HG02973 (cell line): Measurements from ENCODE around the gene TTC17.
"Not testable (repeated sequence)": the region's sequence is repeated elsewhere in the genome, so short reads cannot be mapped to it uniquely, and the experiment has no call there.

ENCODE experiments used
- ATAC-seq: cut with Tn5 transposase; IDR thresholded peaks from one replicate; pipeline ENCODE4 v1.9.1; 2021; ENCODE audit warnings: moderate library complexity; ENCODE audit not compliant: unreplicated experiment

Gene TTC17

DNA sequence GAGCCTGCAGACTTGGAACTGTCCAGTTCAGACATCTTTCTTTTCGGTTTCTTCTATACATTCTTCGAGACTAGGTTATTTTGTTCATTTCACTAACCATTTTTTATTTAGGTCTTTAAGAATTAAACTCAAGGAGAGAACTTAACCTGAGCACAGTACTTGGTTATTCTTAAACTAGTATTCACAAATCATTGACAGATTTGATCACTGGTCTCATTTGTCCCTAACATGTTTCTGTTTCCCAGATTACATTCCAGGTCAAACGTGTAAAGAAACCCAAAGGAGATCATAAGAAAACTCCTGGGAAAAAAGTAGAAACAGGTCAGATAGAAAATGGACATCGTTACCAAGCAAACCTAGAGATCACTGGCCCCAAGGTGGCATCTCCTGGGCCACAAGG lies 85.1 kb downstream of the TTC17 start:
- no peak for ATAC-seq

DNA sequence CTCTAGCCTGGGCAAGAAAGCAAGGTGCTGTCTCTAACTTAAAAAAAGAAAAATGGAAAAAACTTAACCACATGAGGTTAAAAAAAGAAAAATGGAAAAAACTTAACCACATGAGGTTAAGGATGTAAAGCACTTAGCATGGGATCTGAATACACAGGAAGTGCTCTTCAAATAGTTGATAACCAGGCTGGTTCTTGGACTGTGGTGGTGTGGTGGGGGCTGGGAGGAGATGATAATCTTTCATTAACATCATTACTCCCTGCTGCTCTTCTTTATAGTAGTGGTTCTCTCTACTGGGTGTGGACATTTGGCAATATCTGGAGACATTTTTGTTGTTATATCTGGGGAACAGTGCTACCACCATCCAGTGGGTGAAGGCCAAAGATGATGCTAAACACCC lies 88.4 kb downstream of the TTC17 start:
- no peak for ATAC-seq

DNA sequence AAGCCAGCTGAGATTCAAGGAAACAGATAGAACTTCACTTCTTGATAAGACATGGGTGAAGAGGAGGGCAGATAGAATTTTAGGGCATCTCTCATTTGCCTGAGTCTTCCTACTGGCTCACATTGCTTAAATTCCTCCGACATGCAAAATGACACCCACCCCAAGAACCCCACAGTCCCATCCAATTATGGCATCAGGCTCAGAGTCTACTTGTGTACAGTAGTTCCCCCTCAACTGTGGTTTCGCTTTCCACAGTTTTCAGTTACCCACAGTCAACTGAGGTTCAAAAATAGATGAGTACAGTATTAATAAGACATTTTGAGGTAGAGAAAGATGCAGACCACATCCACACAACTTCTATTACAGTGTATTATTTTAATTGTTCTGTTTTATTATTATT lies 99.8 kb downstream of the TTC17 start:
- no peak for ATAC-seq

DNA sequence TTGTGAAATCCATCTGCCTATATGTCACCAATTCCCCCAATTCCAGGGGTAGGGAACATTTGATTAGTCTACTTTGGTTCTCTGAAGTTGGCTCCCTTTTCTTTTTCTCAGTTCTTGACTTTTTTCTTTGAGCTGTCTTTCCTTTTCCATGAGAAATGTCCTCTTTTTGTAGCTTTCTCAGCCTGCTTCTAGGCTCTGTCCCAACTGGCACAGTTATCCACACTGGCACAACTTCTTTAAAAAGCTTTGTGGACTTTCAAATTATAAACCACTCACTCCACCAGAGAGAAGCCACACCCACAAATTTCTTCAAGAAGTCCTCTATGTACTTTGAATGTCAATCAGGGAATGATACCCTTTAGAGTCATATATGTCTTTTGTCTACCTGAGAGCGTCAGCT lies 100.5 kb downstream of the TTC17 start:
- ATAC-seq: no peak

DNA sequence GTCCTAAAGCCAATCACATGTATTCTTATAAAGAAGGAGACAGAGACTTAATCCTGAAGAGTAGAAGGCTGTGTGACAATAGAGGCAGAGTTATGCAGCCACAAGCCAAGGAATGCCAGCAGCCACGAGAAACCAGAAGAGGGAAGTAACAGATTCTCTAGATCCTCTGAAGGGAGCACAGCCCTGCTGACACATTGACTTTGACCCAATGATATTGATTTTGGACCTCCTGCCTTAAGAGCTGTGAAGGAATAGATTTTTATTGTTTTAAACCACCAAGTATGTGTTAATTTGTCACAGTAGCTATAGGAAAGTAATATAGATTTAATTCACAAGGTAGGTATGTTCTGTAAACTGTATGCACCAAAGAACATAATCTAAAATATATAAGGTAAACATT lies 103.6 kb downstream of the TTC17 start:
- no peak for ATAC-seq

DNA sequence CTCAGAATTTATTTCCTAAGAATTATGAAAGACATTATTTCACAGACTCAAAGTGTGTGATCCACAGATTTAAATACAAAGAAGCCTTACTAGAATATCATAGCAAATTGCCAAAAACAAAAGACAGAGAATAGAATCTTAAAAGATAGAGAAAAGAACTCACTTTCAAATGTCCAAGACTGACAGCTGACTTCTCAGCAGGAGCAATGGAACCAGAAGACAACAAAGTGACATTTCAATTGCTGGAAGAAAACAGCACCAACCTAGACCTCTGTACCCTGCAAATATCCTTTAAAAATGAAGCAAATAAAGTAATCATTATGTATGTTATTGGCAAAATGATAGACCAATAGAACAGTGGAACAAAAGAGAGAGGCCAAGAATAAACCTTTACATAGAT lies 109.2 kb downstream of the TTC17 start:
- no peak for ATAC-seq

DNA sequence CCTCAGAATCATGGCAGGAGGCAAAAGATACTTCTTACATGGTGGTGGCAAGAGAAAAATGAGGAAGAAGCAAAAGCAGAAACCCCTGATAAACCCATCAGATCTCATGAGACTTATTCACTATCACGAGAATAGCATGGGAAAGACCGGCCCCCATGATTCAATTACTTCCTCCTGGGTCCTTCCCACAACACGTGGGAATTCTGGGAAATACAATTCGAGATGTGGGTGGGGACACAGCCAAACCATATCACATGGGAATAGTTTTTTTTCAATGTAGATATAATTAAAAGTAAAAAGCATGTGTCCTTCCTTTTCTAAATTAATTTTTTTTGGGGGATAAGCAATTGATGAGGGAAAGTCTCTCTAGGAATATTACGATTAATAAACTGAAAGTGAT lies 118.8 kb downstream of the TTC17 start:
- ATAC-seq: not testable (repeated sequence)

DNA sequence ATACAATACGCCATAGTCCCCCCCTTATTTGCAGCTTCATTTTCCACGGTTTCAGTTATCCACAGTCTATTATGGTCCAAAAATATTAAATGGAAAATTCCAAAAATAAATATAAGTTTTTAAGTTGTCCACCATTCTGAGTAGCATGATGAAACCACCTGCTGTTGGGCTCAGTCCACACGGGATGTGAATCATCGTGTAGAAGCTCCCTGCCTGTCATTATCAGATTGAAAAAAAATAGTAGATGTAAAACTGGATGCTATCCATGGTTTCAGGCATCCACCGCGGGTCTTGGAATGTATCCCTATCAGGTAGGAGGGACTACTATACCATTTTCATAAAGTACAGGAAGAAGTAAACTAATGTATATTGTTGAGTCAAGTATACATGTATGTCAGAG lies 127.4 kb downstream of the TTC17 start:
- no peak for ATAC-seq

DNA sequence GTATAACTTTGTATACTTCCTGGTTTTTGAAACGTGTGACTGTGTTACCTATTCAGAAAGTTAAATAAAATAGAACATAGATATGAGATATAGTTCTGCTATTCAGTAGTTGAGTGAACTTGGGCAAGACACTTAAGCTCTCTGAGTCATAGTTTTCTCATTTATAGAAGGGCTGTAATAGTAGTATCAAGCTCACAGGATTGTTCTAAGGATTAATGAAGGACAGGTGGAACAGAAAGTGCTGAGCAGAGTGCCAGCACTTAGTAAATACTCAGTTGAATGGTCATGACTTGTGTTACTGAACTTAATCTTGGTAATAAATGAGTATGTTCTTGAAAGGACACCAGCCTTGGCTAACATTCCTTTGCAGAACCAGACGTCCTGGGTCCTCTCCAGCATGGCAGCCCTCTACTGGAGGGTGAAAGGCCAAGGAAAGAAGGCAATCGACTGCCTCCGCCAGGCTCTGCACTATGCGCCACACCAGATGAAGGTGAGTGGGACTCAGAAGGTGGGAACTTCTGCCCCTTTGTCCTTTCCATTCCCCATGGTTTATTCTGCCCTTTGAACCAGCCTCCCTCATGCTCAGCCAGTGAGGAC lies 131.2 kb downstream of the TTC17 start:
- no peak for ATAC-seq

DNA sequence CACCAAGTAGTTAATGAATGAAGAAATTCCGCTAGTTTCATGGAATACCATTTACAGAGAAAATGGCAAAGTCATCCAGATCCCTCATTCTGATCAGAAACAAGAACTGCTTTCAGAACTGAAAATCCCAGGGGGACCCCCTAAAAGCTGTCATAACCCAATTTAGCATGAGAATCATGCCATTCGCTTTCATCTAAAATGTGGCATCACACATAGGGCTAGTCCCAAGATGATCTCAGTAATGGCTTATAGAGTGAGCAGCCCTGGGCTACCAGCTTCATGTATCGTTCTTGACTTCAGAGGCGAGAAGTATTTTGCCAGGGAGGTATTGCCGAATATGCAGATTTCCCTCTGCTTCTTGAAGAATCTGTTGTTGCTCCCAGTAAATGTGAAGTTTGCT lies 134.0 kb downstream of the TTC17 start:
- ATAC-seq: no peak

DNA sequence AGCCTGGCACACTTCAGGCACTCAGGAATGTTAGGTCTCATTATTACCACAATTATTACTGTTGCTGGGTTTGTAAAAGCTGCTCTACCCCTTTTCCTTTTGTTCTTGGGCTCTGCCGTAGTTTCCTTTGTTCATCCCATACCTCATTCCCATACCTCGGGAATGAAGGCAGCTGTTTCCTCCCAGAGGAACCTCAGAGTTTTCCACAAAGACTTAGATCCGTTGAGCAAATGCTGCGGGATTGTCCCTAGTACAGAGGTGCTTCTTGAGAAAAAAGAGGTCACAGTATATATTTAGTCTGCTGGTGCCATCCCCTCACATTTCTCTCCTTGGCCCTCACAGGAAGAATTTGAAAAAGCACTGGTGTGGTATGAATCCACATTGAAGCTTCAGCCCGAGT lies 134.7 kb downstream of the TTC17 start:
- no peak for ATAC-seq

DNA sequence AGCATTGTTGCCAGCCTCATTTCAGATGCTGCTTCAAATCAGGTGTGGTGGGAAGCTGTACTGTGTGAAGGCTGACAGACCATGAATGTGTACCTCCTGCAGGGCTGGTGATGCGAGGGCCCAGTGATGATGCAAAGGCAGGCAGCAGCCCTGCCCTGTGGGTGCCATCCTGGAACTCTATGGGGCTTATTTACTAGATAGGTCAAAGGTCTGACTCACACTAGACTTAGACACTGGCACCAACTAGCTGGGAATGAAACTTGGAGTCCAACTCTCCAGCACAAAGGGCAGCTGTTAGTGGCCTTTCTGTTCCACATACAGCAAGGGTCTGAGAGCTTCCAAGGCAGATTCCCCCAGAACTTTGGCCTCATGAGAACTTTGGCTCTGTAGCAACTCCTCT lies 138.4 kb downstream of the TTC17 start:
- ATAC-seq: no peak

DNA sequence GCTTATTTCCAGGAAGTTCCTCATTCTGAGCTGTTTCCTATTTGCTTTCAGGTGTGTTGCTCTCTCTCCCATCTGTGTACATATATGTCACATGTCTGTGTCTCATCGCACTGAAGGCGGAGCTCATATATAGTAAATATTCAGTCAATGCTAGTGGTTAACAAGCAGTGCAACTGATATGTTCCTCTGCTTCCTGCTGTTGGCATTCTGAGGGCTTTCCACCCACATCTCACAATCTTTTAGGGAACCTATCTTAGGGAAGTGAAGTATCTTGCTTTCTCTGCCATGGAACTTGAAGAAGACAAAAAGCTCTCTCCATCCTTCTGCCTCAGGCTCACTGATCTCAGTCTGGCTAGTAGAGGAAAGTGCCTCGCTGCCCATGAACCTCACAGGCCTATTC lies 139.8 kb downstream of the TTC17 start:
- ATAC-seq: no peak

DNA sequence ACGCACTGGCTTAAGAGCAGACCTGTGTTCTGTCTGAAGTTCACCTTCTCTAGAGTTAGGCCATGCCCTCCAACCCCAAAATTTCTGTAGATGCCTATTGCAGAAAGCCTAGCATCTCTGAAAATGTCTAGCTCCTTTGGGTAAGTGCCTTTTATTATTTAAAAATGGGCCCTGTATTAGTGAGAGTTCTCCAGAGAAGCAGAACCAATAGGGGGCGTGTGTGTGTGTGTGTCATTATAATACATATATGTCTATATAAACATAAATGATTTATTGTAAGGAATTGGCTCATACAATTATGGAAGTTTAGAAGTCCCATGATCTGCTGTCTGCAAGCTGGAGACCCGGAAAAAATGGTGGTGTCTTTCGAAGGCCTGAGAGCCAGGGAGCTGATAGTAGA lies 144.7 kb downstream of the TTC17 start:
- no peak for ATAC-seq

DNA sequence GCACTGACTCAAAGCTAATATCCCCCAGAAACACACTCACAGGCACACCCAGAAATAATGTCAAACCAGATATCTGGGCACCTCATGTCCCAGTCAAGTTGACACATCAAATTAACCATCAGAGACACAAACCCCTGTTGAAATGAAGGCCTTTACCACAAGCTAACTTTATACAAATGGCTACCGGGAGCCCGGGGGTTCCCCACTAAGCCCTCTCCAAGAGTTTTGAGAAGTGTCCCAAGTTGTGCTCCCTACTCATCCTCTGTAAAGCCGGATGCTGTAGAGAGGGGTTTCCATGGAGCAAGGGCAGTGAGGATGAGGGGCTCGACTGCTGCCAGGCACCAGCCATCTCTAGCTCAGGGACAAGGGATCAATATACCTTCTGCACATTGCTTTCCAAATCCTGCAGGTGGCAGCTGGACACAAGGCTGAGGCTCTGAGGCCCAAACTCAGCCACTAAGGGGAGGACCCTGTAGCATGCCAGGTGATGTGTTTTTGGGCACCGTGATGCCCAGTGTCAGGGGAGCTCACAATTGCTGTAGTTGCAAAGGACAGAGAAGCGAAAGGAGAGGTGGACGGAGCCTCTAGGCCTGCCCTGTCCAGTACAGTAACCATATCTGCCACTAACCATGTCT lies 145.7 kb downstream of the TTC17 start:
- ATAC-seq: no peak

DNA sequence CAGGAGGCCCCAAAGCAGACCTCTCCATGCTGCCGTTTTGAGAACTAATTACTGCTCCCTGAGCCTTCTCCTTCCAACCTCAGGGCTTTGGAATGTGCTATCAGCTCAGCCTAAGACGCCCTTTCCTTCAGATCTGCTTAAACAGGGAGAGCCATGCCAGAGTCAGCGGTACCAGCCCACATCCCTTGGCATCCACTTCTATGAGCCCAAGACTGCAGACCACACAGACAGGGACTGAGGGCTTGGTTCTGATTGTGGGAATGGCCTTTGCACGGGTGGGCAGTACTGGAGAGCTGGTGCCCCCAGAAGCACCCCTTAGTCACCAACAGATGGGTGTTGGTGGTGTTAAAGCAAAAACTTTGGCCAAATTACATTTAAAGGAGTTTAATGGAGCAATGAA lies 146.5 kb downstream of the TTC17 start:
- no peak for ATAC-seq

DNA sequence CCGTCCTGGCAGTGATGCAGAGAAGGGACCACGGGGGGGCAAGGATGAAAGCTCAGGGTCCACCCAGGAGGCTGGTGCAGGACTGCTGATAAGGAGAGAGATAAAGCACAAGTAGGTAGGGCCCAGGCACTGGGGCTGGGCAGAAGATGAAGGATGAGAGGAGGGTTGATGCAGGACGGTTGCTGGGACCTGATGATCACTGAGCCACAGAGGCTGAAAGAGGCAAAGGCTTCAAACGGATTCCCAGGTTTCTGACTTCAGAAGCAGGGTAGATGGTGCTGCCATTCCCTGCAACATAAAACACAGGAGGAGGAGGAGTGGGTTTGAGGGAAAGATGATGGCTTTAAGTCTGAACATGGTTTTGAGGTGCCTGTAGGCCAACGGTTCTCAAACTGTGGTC lies 148.5 kb downstream of the TTC17 start:
- no peak for ATAC-seq

DNA sequence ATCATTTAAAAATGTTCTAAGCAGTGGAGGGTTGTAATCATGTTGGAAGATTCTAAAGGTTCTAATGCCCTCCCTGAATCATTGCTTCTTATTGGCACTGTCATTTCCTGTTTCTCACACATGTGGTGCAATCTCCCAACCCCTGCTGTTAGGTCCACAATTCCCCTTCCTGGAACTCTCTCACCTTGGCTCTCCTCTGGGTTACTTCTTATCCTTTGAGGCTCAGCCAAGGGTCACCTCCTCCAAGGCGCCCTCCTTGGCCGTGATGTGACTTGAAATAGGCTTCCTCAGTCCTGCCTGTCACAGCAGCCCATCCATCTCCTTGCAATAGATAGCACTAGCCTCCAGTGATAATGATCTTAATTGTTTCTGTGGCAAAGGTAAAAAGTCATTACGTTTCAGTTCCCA lies 149.8 kb downstream of the TTC17 start:
- no peak for ATAC-seq

DNA sequence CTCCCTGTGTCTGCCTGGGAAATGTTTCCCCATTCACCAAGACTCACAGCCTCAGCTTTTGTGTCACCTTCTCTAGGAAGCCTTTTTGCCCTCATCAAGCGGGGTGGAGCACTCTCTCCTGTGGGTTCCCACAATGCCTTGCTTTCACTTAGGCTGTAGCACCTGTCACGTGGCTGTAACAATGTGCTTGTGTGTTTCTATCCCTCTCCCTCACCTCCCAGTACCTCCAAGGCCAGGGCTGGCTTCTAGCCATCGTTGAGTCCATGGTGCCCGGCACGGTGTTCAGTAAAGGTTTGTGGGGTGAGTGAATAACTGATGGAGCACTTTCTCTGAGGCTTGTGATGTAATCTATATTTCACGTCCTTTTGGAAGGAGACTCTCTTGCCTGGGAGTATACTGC lies 153.2 kb downstream of the TTC17 start:
- ATAC-seq: no peak

DNA sequence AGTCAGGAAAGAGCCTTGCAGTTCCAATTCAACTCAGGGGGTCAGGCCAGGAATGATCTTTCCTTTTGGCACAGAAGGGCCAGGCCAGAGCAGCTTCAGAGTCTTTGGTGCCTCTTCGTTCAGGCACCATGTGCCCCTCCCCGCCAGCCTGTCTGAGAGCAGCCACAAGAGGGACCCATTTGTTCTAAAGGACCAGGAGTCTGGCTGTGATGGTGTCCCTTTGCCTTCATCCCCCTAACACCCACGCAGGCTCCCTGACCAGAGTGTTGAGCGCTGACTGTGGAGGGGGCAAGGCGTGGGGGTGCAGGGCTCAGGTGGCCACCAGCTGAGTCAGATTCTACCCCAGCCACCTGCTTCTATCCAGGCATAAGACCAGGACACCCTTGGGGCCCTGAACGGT lies 156.4 kb downstream of the TTC17 start:
- no peak for ATAC-seq

DNA sequence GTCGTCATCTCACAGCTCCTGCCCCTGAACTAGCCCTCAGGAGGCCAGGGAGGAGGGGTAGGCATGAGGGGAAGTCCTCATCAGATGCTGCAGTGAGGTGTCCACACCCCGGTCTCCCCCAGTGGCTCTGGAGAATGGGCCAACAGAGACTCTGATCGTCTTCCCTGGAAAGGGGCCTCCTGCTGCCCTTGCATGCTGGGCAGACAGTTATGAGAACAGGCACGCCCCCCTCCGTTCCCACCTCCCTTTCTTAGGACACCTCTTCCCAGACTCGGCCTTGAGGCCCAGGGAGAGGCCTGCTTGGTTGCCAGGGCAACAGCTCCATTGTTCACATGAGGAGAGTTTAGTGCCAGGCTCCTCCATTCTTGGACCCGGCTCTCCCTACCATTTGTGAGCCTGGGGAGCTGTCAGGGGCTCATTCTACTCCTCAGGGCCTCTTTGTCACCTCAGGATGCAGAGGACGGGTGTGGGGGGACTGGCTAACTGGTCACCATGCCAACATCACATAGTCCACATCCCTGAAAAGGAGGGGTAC lies 157.7 kb downstream of the TTC17 start:
- no peak for ATAC-seq

DNA sequence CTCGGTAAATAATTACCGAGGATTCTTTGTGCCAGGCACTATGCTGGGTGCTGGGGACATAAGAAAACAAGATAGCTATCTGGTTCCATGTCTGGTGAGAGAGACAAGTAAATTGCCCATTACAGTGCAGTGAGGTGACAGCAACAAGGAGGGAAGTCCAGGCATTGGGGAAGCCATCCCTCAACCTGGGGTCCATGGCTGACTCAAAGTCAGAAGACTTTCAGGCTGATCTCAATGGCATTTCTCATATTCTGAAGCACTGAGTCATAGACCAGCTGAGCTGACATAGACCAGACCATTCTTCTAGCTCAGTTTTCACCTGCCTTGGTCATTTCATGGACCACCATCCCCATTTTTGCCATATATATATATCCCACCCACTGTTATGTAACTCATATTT lies 158.8 kb downstream of the TTC17 start:
- ATAC-seq: no peak
